Measurements from ENCODE around the gene LOC101059915.
A peak's percentile ranks its signal among the peaks of the same experiment; 100 is the strongest.
"Not testable (repeated sequence)": the region's sequence is repeated elsewhere in the genome, so short reads cannot be mapped to it uniquely, and the experiment has no call there.

LOC101059915 gene

GRCh38 chrX:71638409-71638808 is 28.9 kb upstream of the LOC101059915 start:
- no peak for DNase-seq (ENCODE audit: low read depth)

- no peak for DNase-seq (ENCODE audit: low read depth)
These were observed 27.3 kb upstream of the LOC101059915 start for GRCh38 chrX:71640002-71640401.

GRCh38 chrX:71644406-71644805 is 22.9 kb upstream of the LOC101059915 start:
- not testable (repeated sequence) for DNase-seq (ENCODE audit: low read depth)

GRCh38 chrX:71650333-71650969 is 16.9 kb upstream of the LOC101059915 start:
- no peak for DNase-seq (ENCODE audit: low read depth)

GRCh38 chrX:71652405-71652804 is 14.9 kb upstream of the LOC101059915 start:
- peak; percentile 56 for DNase-seq (ENCODE audit: low read depth)

GRCh38 chrX:71653344-71653743 is 14.0 kb upstream of the LOC101059915 start:
- no peak for DNase-seq (ENCODE audit: low read depth)

- DNase-seq (ENCODE audit: low read depth): no peak
These were observed 10.1 kb upstream of the LOC101059915 start for GRCh38 chrX:71657267-71657666.

- DNase-seq (ENCODE audit: low read depth): no peak
These were observed 8.0 kb upstream of the LOC101059915 start for GRCh38 chrX:71659342-71659741.

DNA sequence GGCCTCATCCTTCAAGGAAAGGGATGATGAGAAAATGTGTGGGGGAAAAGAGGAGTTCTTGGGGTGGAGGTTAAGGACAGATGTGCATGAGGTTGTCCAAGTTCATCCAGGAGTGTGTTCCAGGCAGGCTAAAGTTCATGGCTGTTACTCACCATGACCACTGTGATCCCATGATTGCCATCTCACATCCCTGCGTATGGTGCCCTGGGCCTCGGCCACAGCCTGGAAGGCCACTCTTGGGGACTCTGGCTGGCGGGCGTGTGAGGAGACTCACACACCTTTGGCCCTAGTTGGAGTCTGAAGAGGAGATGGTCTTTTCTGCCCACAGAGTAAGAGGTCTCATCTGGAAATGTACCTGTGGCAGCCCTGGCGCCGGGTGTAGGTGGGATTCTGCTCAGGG is 7.4 kb upstream of the LOC101059915 start:
- no peak for DNase-seq (ENCODE audit: low read depth)

DNA sequence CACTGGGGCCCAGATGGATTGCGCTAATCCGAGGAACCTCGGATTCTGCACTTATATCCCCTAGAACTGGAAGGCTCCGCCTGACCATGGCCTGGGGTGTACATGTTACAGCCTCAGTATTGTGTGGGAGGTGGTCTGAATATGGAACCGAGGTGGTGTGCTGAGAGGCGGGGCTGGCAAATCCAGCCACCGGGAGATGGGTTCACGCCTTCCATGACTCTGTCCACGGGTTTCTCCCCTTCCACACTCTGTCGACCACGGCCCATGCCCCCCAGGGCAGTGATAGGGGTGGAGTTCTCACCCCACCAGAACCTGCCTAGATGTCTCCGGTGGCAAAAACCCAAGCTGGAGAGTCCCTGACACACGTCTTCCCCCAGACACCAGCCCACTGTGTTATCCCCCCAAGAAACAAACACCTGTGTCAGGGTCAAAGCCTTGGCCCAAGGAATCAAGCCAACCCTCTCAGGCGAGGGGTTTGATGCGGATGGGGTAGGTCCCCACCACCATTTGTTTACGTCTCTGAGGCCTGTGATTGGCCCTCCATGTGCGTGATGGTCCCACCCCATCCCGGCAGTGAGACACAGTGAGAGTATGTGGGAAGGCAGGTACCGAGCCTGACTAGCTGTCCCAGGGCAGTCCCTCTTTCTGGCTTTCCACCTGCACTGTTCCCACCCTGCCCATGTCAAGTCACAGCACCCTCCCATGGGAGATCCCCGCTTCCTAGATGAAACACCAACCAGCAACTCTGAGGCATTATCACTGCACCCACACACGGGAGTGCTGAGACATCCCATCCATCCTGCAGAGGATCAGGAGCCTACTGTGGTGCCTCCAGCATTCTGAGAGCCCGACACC is 6.6 kb upstream of the LOC101059915 start:
- no peak for DNase-seq (ENCODE audit: low read depth)

DNA sequence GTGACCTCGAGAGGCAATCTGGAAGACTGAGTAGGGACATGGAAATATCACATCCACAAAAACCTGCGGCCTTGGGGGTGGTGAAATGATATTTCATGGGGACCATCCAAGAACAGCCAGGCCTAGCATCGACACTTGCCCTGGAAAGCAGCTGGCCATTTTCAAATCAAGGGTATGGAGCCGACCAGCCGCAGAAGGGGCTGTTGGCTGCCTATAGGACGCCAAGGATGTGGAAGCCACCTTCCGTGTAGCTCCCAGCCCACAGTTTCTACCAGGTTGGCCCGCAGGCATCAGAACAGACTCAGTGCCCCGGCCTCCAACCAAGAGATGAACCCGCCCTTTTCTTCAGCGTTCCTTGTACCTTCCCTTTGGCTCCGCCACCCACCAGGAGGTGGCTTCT is 5.4 kb upstream of the LOC101059915 start:
- DNase-seq (ENCODE audit: low read depth): no peak

GRCh38 chrX:71662654-71663053 is 4.7 kb upstream of the LOC101059915 start:
- not testable (repeated sequence) for DNase-seq (ENCODE audit: low read depth)

GRCh38 chrX:71663238-71663637 is 4.1 kb upstream of the LOC101059915 start:
- not testable (repeated sequence) for DNase-seq (ENCODE audit: low read depth)

- DNase-seq (ENCODE audit: low read depth): not testable (repeated sequence)
These were observed 3.1 kb upstream of the LOC101059915 start for GRCh38 chrX:71664202-71664601.

DNA sequence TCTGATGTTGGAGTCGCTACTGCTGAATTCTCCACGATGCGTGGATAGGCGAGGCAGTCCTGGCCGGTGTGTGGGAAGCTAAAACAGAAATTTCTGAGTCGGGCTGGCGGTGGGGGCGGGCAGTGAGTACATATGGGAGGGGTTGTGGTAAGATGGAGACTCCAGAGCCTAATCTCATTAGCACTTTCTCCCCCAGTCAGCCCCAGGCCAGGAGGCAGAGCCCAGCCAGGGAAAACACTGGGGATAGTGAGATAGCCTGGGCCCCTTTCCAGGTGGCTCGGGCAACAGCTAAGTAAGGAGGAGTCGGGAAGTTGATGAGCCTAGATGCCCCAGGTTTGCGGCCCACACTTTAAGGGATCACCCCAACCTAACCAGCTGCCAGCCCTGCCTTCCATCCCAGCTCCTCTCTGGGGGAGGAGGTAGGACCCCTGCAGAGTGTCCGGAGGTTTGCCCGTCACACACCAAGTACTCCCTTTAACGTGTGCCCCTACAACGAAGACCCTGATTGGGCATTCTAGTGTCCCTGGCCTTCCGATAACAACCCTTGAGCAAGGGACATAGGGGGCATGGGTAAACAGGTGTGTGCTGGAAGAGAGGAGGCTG is 2.4 kb upstream of the LOC101059915 start:
- no peak for DNase-seq (ENCODE audit: low read depth)

DNA sequence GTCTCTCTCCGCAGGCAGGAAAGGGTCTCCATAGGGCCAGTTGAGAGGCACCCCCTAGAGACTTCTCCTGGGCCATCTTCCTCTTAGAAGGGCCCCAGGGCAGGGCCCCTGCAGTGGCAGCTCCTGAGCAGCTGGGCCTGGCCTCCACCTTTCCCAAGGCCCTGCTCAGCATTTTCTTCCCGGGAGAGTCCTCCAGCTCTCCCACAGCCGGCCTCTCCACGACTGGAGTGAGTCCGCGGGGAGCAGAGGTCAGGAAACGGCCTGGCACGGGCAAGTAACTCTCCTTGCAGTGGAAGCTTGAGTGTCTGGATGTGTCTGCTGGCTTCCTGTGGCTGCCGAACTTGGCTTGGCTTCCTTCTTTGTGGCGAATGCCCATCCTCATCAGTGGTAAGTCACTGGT is 1.6 kb upstream of the LOC101059915 start:
- DNase-seq (ENCODE audit: low read depth): no peak

DNA sequence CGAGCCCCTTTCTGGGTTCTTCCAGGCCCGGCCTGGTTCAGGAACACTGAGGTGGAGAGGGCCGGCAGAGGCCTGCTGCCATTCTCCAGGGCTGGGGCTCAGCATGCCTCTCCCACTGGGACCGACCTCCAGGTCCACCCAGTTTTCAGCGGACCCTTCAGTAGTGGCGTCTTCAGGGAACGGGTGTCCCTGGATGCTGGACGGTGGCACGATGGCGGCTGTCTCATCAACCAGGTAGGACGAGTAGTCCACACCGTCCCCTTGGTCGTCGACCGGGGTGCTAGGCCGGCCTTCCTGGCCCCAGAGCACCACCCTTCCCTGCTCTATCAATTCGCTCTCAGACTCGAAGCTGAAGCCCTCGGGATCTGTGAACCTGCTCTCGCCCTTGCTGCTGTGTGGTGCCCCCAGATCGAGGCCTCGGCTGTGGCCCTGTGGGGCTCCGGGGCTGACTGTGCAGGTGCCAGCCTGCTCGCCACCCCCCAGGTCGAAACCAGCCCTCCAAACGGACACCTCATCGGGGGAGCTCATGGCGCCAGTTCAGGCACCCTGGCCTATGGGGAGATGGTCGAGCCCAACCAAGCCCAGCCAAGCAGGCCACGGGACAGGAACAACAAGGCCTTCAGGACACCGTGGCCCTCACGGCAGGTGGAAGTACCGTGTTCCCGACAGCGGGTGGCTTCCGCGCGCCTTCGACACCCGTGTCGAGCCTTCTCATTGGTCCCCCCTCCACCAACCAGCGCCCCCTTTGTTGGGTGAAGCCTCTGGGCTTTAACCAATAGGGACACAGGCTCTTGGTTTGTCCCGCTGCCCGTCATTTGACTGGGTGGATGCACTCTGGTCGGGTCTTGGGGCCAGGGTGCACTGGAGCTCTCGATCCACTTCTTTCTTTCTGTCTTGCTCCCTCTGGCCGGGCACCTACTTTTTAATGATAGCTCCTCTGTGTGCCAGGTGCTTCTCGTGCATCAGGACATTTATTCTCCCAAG is 814 bp upstream of the LOC101059915 start:
- no peak for DNase-seq (ENCODE audit: low read depth)

DNA sequence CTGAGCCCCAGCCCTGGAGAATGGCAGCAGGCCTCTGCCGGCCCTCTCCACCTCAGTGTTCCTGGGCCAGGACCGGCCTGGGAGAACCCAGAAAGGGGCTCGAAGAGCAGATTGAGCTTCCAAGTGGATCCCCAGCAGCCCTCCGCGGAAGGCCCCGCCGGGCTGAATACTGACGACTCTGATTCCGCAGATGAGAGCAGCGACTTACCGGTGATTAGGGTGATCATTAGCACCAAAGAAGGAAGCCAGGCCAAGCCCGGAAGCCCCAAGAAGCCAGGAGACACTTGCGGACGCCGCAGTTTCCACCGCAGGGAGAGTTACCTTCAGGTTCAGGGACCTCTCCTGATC is 876 bp downstream of the LOC101059915 start:
- DNase-seq (ENCODE audit: low read depth): no peak

GRCh38 chrX:71669492-71669891 is 2.1 kb downstream of the LOC101059915 start:
- DNase-seq (ENCODE audit: low read depth): no peak

GRCh38 chrX:71669947-71670346 is 2.6 kb downstream of the LOC101059915 start:
- DNase-seq (ENCODE audit: low read depth): not testable (repeated sequence)
